NCI-H2029 treated with DMSO at 0.1 percent for 48 hours (cell line): ENCODE measurements around the gene AHRR.
"Not testable (repeated sequence)": the region's sequence is repeated elsewhere in the genome, so short reads cannot be mapped to it uniquely, and the experiment has no call there.

Source experiments
- DNase-seq: peaks from one replicate; lab custom pipeline; 2025; lab: John Stamatoyannopoulos, UW

Gene AHRR

DNA sequence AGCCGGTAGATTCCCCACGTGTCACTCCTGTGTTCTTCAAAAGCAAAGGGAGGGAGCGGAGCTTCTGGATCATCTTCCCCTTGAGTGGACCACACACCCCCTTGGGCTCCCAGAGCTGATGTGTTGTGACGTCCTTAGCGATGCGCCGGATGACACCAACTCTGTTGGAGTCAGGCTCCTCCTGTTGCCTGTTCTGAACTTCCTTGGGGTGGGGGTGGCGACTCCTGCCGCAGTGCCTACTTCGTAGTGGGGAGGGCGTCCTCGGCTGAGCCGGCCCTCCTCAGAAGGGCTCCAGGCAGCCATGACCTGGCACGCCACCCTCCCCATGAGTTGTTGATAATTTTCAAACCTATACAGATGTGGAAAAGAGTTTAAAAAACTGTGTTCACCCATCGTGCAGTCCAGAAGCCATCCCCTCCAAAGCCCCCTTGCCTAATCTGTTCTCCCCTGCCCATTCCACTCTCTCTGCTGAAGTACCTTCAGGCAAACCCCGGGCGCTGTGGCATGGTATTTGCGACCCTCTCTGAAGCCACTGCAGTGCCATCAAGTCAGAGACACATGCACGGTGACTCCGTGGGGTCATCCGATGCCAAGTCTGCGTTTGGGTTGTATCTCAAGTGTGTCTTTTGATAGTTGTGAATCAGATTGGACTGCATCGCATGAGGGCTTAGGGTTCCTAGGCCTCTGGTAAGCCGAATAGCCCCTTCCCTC lies 138.2 kb downstream of the AHRR start:
- DNase-seq, result no peak

DNA sequence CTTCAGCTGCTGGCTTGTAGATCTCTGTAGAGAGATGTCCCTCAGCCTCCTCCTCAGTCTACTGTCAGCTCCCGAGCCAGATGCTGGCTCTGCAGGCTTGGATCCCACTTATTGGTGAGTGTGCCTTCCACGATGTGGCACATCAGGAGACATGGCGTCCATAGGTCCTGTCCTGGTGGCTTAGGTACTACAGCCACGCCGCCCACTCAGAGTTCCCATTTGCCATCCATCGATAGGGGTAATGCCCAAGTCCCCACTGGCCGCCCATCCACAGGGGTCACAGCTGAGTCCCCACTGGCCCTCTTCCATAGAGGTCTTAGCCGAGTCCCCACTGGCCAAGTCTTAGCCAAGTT lies 138.7 kb downstream of the AHRR start:
- DNase-seq, result no peak

DNA sequence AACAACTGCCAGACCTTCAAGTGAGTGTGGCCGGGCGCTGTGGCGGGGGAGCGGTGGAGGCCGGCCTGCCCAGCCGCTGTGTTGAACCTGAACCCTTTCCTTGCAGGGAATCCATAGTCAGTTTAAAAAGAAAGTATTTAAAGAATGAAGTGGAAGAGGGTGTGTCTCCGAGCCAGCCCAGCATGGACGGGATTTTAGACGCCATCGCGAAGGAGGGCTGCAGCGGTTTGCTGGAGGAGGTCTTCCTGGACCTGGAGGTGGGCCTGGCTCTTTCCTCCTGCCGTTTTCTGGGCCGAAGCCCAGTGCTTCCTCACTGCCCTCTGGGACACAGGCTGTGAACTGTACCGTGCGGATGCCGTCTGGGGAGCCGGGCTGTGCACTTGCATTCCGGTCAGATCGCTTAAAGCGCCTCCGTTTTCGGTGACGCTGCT lies 140.6 kb downstream of the AHRR start:
- DNase-seq, result no peak

DNA sequence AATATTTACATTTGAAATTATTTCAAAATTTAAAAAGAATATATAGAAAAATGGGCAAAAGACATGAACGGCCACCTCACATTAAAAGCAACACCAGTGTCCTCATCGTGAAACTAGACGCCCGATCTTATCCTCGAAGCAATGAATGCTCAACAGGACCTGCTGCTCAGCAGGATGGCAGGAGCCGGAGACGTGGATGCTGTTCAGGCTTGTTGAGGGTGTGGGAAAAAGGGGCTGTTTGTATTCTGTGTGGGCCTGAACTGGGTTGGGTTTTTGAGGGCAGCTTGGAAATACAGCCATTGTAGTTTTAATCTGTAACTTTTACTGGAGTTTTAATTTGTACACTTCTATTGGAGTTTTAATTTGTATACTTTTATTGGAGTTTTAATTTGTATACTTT lies 141.8 kb downstream of the AHRR start:
- no peak for DNase-seq

DNA sequence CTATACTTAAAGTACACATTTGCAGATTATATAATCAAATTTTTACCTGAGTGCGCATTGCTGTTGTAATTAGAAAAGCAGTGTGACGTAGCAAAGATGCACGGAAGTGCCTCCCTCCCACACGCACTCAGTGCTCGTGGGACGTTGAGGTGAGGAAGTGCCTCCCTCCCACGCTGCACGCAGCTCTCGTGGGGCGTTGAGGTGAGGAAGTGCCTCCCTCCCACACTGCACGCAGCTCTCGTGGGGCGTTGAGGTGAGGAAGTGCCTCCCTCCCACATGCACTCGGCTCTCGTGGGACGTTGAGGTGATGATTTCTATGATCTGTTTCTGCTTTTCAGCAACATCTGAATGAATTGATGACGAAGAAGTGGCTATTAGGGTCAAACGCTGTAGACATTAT lies 142.4 kb downstream of the AHRR start:
- DNase-seq, result no peak

DNA sequence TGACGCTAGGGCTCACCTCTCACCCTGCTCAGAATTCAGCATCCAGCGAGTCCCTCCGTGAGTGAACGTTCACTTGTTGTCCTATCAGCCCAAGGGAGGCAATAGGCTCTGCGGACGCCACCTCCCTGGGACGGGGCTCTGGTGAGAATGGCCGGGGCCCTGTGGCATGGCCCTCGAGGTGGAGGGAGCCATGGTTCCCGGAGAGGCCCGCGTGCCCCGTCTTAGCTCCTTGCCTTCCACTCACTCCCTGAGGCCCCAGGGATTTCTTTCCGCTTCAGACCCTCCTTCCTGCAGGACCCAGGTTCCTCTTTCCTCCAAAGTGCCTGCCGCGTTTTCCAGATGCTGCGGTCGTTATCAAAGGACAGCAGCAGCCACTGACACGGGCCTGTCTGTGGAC lies 142.9 kb downstream of the AHRR start:
- DNase-seq, result no peak

DNA sequence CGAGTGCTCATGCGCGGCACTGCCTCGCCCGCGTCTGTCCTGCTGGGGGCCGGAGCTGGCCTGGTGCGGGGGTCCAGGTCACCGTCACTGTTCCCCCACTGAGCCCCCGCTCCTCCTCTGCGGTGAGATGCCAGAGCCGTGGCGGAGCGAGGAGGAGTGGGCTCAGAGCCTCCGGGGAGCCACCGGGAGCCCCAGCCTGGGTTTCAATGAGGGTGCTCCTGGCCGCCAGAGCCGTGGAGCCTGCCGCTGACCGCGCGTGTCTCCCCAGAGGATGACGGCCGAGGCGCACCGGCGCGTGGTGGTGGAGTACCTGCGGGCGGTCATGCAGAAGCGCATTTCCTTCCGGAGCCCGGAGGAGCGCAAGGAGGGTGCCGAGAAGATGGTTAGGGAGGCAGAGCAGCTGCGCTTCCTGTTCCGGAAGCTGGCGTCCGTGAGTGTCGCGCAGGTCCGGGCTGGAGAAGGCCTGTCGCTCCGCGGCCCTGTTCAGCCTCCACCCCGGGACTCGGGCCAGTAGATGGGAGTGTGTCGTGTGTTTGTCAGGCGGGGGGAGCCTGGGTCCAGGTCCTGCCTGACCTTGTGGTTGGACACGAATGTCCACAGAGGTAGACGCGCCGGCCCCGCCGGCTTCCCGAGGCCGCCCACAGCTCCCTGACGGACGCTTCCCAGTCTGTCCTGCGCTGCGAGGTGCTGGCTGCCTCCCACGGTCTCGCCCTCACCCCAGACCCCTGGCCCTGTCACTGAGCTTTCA lies 143.5 kb downstream of the AHRR start:
- no peak for DNase-seq

DNA sequence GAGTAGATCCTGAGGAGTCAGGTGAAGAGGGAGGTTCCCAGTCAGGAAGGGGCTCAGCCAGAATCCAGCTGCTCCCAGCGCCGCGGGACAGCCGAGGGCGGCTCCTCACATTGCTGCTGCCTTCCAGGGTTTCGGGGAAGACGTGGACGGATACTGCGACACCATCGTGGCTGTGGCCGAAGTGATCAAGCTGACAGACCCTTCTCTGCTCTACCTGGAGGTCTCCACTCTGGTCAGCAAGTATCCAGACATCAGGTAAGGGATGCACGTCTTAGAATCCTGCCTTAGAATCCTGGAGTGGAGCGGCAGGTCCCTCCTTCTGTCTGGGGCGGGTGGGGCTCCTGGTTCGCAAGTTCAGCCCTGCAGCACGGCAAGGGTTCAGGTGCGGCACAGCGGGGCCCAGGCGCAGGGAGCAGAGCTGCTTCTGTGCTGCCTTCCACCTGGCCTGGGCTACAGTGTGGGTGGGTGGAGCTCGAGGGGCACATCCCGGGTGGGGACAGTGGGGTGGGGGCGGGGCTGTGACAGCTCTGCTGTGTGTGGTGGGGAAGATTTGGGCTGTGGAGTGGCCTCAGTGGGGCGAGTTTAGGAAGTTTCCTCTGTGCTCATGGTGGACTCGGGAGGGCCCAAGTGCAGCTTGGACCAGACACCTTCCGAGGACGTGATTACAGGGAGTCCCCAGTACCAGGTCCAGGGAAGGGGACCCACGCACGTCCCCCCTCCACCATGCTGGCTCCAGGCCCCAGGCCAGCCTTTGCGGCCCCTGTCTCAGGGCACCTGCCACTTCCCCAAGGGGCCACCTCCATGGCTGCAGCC lies 144.3 kb downstream of the AHRR start:
- DNase-seq, result no peak

DNA sequence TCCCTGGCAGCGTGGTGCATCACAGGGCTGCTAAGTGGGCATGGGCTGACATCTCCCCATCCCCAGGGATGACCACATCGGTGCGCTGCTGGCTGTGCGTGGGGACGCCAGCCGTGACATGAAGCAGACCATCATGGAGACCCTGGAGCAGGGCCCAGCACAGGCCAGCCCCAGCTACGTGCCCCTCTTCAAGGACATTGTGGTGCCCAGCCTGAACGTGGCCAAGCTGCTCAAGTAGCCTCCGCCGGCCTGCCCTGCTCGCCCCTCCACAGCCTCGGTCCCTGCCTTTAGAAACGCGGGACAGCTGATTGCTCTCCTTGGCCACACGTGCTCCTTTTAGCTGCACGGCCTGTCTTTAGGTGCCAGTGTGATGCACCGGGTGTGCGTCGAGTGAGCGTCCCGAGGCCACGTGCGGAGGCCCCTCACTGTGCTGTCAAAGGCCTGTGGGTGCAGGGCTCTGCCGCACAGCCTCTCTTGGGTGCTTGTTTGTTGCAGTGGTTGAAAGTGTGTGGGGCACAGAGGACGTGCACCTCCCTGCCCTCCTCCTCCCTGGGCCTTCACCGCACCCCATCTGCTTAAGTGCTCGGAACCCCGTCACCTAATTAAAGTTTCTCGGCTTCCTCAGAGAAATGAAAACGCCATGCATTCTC lies 145.3 kb downstream of the AHRR start:
- no peak for DNase-seq

DNA sequence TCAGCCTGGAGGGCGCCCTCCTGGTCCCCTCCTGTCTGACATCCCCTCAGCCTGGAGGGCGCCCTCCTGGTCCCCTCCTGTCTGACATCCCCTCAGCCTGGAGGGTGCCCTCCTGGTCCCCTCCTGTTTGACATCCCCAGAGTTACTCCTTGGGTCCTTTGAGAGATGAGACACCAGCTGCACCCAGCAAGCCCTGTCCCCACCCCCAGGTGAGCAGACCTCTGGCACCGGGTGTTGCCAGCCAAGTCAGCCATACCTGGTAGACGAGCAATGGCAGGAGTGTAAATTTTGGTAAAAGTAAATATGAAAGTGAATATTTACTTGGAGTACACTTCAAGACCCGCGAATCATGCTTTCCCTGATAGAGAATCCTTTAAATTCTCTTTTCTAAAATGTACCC lies 146.9 kb downstream of the AHRR start:
- no peak for DNase-seq

DNA sequence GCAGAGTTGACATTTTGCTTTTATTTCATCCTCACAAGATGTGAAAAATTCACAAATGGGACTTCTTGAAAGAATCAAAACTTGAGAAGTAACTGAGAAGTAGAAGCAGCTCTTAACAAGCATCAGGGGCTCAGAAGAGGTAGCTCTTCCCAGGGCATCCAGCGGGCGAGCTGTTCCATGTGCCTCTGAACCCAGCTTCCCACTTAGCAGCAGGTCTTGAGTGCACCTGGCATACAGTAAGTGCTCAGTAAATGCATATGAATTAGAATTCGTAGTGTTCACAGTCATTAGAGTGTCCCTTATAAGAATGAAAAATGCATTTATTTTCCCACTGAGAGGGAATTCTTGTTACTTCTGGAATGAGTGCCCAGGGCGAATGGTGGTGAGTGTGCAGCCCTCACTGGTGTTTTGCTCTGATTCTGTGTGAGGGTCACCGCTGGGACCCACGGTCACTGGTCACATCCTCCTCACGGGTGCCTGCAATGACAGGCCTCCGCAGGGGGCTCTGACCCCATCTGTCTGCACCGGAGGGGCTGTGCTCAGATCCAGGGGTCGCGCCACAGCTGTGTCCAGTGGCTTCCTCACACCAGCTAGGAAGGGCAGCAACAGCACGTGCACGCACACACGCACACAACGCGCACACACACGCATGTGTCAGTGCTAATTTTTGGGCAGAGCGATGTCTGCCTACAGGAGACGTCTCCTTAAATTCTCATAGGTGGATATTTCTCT lies 148.4 kb downstream of the AHRR start:
- no peak for DNase-seq

DNA sequence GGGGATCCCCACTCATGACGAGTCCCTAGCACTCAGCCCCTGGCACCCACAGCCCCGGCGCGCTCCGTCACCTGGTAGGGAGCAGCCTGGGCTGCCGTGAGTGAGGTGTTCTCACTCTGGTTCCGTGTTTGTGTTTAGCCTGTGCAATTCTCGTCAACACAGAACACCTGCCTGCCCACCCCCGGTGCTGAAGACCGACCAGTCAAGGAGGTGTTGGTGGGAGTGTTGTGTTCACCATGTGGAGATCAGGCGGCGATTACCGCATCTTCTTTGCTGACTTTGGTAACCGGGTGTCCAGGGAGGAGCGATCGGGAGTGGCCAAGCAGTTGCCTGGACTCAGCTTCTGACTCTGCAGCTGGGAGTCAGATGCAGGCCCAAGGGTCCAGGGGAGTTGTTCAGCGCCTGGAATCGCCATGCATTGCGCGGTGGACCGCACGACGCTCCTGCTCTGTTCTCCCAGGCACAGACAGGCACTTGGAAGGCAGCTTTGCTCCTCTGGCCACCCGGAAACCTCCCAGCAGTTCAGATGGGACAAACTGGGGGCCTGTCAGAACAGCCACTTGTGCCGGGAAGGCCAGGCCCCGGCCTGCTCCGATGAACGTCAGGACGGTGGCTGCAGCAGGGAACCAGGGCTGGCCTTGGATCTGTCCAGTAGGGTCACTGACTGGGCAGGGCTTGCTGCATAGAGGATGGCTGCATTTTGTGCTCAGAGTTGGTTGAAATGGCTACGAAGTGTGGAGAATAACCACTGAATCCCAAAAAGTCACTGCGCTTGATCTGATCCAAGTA lies 149.6 kb downstream of the AHRR start:
- no peak for DNase-seq

DNA sequence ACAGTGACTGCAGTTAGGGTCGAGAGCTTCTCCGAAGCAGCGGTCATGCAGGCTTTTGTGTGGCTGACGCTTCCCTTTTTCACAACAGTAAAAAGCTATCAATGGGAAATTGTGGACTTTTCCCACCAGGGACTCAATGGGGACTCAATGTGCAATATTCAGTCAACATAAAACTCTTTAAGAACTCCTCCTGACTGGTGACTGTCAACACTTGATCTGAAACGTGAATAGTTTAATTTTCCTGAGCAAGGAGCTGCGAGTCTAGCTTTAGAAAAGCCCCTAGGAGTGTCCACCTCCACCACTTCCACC lies 150.2 kb downstream of the AHRR start:
- no peak for DNase-seq

DNA sequence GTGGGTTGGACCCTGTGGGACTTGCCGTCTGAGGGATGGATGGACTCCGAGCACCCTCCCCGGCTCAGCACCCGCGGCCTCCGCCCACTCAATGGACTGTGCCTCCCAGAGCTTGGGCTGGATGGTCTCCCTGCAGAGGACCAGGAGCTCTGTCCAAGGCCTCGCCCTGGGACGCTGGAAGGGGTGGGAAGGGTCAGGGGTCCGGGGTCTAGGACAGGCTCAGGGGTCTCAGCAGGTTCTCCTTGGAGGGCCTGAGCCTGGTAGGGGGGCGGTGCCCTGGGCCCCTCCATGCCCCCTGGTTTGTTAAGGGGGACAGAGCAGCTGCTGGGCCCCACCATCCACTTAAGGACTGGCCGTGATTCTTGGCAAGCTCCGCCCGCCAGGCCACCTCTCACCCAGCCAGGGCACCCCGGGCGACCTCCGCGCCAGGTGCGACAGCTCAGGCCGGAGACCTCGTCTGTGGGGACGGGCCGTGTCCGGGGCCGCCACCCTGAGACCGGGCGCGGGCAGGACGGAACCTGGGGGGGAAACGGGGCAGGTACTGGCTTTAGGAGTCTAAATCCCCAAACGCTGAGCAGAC lies 150.7 kb downstream of the AHRR start:
- DNase-seq, result no peak

DNA sequence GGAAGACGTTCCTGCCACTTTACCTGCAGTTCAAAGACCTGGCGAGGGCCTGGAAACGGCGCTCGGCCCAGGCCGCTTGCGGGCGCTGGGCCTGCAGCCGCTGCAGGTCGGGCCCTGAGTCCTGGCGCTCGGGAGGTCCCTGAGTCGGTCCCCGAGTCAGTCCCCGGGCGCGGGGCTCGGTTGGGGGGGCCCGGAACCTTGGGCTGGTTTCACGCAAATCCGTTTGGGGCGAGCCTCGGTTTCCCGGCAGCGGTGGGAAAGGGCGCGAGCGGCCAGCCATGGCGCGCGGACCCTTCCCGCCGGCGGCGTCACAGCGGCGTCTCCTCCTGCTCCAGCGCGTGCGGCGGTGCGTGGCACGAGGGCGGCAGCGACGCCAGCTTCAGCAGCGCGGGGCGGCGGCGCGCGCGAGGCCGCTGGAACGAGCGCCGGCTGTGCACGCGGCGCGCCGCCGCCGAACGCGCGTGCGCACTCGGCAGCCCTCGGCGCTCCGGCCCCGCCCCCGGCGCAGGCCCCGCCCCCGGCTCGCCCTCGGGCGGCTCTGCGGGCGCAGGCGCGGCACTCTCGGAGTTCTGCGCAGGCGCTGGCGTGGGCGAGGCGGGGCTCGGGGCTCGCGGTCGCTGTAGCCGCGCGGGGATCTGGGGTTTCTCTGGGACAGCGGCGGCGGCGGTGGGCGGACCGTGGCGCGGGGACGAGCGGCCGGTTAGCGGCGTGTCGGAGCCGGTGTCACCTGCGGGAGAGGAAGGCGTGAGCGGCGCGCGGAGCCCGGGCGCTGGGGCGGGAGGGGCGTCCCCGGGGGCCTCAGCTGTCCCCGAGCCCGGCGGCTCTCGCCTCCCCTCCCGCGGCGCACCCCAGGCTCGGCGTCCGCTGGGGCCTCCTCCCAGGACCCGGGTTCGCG lies 151.4 kb downstream of the AHRR start:
- peak; percentile 35 for DNase-seq

DNA sequence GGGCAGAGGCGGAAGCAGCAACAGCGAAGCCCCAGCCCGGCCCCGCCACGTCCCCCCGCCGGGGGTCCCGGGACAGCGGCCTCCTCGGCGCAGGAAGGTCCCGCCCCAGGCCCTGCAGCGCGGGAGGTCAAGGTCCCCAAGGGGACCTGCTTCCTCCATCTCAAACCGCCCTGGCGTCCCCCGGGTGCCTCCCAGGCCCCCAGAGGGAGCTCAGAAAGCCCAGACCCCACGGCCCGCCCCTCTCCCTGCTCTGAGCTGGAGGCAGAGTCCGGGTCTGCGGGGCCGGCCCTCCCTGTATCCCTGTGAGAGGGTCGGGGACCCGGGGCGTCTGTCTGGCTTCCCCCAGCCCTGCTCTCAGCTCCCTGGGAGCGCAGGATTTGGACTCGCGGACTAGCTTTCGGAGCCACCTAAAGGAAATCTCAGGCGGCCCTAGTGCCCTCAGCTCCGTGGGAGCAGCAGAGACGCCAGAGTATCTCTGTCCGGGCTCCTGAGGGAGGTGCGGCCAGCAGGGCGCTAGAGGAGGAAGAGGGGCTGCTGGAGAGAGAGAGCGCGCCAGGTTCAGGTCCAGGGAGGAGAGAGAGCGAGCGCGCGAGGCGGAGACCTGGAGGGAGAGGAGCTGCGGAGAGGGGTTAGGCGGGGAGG lies 152.2 kb downstream of the AHRR start:
- DNase-seq, result no peak

DNA sequence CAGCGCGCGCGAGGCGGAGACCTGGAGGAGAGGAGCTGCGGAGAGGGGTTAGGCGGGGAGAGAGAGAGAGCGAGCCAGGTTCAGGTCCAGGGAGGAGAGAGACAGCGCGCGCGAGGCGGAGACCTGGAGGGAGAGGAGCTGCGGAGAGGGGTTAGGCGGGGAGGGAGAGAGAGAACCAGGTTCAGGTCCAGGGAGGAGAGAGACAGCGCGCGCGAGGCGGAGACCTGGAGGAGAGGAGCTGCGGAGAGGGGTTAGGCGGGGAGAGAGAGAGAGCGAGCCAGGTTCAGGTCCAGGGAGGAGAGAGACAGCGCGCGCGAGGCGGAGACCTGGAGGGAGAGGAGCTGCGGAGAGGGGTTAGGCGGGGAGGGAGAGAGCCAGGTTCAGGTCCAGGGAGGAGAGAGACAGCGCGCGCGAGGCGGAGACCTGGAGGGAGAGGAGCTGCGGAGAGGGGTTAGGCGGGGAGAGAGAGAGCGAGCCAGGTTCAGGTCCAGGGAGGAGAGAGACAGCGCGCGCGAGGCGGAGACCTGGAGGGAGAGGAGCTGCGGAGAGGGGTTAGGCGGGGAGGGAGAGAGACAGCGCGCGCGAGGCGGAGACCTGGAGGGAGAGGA lies 152.8 kb downstream of the AHRR start:
- DNase-seq, result not testable (repeated sequence)

DNA sequence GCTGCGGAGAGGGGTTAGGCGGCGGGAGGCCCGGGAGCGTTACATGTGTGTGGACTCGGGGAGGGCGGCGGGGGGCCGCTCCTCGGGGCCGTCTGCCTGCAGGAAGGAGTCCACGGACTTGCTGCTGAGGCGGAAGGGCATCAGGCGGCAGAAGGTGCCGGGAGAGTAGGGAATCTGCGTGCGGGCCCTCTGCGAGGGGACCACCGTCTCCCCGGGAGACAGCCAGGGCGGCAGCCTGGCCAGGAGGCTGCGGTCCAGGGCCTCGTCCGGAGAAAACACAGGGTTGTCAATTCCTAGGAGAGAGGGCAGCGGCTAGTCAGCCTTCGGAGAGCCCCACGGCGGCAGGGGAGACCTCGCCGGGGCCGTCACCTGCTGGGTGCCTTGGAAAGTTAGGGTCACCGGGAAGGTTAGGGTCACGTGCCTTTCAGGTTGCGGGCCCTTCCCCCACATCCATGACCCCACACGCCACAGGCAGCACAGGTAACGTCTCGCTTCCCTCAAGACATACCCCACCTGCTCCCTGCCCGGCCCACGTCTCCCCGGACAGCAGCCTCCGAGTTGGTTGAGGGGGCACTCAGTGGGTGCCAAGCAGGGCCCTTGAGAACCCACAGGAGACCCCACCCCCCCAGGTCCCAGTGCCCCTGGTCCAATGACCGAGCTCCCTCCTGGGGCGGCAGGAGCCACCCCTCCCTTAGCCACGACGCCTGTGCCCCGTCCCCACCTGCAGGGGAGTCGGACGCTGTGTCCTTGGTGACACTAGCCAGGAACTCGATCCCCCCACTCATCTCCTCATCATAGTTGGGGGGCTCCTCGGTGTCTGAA lies 153.5 kb downstream of the AHRR start:
- no peak for DNase-seq
